ENCODE data around the gene MMP25.
"Not testable (repeated sequence)": the region's sequence is repeated elsewhere in the genome, so short reads cannot be mapped to it uniquely, and the experiment has no call there.

The MMP25 gene

DNA sequence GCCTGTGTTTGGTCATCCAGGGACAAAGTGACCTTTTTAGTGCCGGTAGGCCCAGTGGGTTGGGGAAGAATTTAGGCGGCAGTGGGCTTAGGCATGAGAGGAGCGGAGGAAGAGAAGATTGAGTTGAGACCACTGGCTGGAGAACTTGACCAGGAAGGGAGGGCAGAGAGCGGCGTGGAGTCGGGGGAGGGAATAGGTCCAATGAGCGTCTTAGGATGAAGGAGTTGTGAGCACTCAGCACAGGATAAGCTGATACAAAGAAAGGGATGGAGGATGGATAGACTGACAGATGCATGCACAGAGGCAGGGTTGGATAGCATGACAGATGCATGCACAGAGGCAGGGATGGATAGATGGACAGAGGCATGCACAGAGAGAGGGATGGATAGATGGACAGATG, 27.1 kb downstream of the MMP25 start:
- DNase-seq (ENCODE audit: low spot score) = no peak

DNA sequence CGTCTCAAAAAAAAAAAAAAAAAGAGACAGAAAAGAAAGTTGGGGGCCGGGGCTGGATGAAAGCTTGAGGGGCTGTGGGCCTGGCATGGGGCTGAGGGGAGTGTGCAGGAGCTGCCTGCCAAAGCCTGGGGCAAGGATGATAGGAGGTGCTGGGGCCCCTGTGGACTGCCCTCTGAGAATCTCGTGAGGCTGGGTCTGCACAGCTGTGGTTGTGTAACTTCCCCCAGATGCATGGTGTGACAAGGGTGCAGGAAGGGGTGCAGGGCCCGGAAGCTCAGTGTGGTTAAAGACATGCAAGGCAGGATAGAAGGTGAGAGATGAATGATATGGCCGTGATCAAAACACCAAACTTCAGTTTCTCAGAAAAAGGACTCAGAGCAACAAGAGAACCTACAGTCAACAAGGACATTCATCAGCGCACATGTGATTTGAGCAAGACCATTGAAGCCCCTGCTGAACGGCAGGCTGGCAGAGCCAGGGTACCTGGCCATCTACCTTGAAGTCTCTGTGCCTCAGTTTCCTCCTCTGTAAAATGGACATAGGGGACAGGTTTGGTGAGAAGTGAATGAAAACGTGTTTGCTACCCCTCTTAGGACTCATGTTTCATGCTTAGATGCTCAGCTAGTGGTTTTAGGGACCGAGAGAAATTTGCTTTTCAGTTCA, 28.6 kb downstream of the MMP25 start:
- no peak for DNase-seq (ENCODE audit: low spot score)

DNA sequence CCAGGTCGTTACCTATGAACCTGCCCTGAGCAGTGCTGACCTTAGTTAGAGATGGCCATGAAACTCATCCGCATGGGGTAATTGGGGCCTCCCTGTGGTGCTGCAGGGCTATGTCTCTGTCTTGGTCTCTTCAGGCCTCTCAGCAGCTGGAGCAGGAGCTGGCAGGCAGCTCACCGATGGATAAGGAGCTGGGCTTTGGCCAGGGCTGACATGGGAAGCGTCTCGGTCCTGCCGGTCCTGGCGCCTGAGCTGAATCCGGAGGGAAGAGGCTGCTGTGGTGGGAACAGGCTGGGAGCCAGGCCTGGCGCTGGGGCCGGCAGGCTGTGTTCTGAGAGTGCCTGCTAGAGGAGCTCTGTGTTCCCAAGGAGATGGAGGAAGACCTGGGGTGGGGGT, 29.2 kb downstream of the MMP25 start:
- no peak for DNase-seq (ENCODE audit: low spot score)

DNA sequence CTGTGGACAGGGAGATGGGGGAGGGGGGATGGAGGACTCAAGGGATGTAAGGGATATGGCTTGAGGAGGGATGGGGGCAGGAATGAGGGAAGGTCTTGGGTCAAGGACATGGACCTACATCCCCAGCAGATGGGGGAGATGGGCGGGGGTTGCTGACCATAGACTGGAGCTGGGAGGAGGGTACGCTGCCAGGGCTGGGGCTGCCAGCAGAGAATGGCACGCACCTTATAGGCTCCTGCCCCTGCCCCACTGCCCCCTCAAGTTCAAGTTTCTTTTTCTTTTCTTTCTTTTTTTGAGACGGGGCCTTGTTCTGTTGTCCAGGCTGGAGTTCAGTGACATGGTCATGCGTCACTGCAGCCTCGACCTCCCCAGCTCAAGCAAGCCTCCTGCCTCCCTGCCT, 29.6 kb downstream of the MMP25 start:
- not testable (repeated sequence) for DNase-seq (ENCODE audit: low spot score)

DNA sequence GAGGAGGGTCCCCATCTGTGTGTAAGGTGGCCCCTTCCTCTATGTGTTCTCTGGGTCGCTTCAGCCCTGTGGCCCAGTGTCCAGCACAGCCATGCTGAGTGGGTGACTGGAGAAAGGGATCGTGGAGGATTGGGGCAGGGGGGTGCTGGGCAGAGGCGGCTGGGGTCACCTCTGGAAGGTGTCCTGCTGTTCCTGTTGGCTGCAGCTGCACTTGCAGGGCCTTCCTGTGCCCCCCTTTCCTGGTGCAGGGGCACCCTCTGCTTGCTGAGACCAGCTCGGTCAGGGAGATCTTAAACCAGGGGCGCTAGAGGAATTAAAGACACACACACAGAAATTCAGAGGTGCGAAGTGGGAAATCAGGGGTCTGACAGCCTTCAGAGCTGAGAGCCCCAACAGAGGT, 30.2 kb downstream of the MMP25 start:
- DNase-seq (ENCODE audit: low spot score) = no peak

DNA sequence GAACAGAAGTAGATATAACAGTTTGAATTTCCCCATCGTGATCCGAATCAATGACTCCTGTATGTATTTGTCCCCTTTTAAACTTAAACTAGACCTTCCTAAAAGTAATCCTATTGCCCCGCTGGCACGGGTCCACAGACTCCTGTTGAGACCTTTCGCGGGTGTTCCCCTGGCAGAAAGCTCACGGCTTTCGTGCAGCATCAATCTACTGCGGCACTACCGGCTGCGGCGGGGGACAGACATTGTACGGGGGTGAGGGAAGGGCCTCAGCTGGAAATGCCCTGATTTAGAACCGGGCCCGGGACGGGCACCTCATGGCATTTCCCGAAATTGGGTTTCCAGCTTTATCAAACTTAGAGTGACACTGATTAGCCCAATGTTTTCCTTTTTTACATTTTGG, 33.7 kb downstream of the MMP25 start:
- DNase-seq (ENCODE audit: low spot score) = no peak

DNA sequence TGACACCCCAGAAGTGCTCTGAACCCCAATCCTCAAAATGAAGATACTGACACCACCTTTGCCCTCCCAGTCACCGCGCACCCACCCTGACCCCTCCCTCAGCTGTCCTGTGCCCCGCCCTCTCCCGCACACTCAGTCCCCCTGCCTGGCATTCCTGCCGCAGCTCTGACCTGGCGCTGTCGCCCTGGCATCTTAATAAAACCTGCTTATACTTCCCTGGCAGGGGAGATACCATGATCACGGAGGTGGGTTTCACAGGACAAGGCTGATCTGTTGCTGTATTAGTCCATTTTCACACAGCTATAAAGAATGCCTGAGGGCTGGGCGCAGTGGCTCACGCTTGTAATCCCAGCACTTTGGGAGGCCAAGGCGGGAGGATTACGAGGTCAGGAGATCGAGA, 35.6 kb downstream of the MMP25 start:
- DNase-seq (ENCODE audit: low spot score) = not testable (repeated sequence)

DNA sequence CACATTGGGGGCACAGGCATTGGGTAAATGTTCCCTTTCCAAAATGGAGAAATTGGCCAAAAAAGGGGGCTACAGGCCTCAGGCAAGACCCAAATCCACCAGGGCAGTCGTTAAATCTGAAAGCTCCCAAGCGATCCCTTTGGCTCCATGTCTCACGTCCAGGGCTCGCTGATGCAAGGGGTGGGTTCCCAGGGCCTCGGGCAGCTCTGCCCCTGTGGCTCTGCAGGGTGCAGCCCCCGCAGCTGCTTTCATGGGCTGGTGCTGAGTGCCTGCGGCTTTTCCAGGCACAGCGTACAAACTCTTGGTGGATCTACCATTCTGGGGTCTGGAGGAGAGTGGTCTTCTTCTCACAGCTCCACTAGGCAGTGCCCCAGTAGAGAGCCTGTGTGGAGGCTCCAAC, 37.0 kb downstream of the MMP25 start:
- DNase-seq (ENCODE audit: low spot score) = not testable (repeated sequence)

DNA sequence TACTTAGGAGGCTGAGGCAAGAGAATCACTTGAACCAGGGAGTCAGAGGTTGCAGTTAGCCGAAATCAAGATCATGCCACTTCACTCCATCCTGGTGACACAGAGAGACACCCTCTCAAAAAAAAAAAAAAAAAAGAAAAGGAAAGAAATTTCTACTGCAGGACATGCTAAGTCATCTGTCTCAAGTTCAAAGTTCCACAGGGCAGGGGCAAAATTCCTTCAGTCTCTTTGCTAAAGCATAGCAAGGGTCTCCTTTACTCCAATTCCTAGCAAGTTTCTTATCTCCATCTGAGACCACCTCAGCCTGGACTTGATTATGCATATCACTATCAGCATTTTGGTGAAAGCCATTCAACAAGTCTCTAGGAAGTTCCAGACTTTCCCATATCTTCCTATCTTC, 38.1 kb downstream of the MMP25 start:
- no peak for DNase-seq (ENCODE audit: low spot score)

DNA sequence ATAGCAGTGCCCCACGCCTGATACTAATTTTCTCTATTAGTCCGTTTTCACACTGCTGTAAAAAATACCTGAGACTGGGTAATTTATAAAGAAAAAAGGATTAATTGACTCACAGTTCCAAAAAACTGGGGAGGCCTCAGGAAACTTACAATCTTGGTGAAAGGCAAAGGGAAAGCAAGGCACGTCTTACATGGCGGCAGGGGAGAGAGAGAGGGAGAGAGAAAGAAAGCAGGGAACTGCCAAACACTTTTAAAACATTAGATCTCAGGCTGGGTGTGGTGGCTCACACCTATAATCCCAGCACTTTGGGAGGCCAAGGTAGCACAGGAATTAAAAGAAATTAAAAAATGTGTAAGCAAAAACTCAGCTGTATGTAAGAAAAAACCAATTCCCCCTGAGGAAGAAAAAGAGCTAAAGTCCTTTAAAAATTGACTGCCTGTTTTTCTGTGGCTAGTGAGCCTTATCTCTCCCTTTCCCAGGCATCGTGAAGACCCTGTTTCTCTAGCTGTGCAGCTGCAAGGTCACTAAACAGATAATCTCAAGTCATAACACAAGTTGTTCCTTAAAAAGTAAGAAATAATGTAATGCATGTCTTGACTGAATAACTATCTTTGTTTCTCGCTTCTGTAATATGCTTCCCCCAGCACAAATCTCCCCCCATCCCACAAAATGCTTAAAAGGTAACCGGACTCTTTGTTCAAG, 38.8 kb downstream of the MMP25 start:
- DNase-seq (ENCODE audit: low spot score) = no peak

DNA sequence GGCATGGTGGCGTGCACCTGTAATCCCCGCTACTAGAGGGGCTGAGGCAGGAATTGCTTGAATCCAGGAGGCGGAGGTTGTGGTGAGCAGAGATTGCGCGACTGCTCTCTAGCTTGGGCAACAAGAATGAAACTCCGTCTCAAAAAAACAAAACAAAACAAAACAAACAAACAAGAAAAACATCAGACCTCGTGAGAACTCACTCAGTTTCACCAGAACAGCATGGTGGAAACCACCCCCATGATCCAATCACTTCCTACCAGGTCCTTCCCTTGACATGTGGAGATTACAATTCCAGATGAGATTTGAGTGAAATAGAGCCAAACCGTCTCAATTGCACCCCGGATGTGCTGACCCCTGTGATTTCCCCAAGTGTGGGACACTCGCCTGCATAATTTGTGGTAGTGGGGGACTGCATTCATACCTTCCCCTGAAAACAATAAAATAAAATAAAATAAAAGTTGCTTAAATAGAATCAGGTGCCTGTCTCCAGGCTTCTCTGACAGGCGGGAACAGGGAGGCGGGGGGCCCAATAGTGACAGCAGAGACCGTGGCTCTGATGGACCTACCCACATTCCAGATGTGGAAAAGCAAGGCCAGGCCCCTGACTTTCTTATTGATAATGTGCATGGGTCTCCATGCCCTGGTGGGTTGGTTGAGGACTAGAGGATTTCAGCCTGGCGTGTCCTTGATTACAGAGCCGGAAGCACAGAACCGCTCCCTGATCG, 39.7 kb downstream of the MMP25 start:
- no peak for DNase-seq (ENCODE audit: low spot score)

DNA sequence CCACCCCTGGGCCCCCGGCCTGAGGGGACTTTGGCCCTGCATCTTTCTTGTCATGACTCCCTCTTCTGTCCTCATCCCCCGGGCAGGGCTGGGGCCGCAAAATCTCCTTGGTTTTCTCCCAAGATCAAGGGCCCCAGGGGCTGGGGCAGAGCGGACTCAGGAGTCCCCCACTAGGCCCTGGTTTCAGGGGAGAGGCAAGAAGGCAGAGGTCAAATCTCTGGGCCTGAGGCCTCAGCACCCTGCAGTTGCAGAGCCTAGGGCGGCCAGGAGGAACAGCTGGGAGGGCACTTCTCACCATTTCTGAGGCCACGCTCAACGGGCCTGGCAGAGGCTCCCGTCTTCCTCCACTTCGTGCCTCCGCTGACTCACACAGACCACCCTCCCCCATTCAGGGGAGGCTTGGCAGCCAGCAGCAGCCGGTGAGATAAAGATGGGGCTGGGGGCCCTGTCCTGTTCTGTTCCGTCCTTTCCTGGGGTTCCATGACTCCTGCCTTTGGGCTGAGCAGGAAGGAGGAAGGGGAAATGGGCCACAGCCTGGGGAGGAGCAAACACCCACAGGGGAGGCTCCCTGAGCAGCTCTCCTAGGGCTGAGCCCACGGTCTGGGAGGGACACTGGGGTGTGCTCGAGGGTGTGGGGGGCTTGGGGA, 40.4 kb downstream of the MMP25 start:
- DNase-seq (ENCODE audit: low spot score) = no peak

DNA sequence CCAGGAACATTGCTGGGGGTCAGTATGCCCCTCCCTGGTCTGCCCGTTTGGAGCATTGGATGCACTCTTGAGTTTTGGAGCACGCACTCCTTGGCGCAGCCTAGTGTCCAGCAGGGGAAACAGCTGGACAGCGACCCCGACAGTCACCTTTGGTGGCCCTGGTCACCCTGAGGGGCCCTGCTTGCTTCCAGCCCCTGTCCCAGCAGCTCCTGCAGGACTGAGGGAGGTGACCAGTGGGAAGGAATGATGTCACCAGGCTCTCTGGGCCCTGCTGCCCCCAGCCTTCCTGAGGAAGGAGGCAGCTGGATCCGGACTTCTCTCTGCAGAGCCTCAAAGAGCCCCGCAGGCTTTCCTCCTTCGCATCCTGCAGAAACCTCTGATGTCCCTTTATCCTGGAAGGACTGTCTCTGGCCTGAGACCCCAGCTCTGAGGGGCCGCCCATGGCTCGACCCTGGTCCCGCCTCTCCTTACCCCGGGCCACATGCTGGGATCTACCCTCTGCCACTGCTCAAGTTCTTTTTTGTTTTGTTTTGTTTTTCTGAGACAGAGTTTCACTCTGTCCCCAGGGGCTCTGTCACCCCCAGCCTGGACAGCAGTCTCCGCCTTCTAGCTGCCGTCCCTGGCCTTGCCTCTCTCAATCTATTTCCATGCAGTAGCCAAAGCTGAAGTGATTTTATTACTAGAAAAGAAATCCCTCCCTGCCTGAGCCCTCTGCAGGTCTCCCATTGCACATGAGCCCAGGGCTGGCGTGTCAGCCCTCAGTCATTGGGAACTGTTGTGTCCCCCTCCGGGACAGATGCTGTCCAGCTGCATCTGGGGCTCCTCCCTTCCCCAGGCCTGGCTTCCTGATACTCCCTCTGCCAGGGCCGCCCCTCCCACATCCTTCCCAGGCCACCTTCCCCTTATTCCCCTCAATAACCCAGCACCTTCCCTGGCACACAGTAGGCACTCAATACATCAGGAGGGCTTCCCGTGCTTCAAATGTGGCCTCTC, 41.2 kb downstream of the MMP25 start:
- DNase-seq (ENCODE audit: low spot score) = no peak

DNA sequence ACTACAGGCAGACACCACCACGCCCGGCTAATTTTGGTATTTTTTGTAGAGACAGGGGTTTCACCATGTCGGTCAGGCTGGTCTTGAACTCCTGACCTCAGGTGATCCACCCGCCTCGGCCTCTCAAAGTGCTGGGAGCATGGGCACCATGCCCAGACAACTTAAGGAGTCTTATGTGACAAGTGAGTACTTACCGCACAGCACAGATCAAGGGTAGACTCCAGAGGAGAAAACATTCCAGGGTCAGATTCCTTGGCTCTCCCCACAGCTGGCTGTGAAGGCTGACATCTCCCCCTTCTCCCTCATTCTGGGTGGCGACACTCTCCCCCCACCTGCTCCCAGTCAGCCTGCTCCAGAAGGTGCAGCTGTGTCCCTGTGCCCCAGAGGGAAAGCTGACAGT, 42.1 kb downstream of the MMP25 start:
- no peak for DNase-seq (ENCODE audit: low spot score)

DNA sequence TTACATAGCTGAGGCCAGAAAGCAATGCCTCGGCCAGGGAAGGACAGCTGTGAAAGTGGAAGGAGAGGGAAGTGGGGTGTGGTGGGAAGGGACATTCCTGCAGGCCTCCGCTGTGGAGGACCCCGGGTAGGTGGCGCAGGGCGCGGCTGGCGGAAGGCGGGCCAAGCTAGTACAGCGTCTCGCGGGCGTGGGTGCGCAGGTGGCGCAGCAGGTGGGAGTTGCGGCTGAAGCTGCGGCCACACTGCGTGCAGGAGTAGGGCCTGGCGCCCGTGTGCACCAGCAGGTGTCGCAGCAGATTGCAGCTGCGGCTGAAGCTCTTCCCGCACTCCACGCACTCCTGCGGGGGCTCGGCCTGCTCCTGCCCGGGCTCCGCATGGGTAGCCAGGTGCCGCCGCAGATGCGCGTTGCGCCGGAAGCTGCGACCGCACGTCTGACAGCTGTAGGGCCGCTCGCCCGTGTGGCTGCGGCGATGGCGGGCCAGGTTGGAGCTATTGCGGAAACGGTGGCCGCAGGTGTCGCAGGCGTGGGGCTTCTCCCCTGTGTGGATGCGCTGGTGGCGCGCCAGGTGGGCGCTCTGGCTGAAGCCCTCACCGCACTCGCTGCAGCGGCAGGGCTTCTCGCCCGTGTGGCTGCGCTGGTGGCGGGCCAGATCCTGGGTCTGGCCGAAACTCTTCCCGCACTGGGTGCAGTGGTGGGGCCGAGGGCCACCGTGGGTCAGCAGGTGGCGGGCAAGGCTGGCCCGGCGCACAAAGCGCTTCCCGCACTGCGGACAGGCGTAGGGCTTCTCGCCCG, 42.8 kb downstream of the MMP25 start:
- DNase-seq (ENCODE audit: low spot score) = no peak

DNA sequence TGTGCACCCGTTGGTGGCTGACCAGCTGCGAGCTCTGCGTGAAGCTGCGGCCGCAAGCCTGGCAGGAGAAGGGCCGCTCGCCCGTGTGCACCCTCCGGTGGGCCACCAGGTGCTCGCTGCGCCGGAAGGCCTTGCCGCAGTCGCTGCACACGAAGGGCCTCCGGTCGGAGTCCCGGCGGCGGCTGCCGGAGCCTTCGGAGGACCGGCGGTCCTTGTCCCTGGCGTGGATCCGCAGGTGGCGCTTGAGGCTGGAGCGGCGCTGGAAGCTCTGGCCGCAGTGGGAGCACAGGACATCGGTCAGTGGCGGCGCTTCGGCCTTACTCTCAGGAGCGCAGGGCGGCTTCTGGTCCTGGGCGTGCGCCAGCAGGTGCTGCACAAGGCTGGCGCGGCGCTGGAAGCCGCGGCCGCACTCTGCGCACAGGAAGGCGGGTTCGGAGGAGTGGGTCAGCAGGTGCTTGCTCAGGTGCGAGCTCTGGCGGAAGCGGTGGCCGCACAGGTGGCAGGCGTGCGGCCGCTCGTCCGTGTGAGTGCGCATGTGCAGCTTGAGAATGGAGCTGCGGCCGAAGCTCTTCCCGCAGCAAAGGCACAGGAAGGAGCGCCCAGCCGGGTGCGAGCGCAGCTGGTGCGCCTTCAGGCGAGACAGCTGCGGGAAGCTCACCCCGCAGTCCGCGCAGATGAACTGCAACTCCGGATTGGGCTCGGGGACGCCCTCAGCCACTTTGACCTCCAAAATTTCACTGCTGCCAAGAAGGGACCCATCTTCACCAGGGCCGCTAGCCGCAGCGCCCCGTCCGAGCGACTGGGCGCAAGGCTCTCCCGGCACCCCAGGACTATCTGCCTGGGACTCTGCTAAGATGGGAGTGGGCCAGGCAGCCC, 43.6 kb downstream of the MMP25 start:
- DNase-seq (ENCODE audit: low spot score) = no peak

DNA sequence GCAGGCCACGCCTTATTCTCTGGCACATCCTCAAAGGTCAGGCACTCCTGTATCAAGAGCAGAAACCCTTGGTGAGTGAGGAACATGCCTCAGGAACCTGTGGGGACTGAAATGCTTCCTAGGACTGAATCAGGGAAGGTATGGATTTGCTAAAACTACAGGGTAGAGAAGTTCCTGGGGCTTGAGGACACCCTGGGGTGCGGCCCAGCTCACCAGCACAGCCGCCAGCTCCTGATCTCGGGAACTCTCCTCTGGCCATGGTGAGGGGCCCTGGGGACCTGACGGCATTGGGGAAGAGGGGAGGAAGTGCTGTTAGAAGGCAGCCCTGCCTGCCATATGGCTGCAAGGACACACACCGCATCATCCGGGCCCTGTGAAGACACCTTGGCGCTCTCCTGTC, 45.2 kb downstream of the MMP25 start:
- DNase-seq (ENCODE audit: low spot score) = no peak

DNA sequence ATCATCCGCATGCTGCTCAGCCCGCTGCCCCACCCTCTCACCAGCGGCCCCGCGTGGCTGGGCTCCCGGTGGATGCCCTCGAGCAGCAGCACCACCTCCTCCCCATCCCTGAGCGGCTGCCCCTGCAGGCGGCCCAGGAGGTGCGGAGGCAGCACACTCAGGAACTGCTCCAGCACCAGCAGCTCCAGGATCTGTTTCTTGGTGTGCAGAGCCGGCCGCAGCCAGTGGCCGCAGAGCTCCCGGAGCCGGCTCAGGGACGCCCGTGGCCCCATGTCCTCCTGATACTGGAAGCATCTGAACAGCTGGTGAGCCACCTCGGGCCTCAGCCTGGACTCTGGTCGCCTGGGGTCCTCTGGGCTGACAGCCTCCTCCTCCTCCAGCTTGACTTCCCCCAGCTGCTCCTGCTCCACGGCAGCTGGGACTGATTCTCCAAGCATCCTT, 46.2 kb downstream of the MMP25 start:
- no peak for DNase-seq (ENCODE audit: low spot score)

DNA sequence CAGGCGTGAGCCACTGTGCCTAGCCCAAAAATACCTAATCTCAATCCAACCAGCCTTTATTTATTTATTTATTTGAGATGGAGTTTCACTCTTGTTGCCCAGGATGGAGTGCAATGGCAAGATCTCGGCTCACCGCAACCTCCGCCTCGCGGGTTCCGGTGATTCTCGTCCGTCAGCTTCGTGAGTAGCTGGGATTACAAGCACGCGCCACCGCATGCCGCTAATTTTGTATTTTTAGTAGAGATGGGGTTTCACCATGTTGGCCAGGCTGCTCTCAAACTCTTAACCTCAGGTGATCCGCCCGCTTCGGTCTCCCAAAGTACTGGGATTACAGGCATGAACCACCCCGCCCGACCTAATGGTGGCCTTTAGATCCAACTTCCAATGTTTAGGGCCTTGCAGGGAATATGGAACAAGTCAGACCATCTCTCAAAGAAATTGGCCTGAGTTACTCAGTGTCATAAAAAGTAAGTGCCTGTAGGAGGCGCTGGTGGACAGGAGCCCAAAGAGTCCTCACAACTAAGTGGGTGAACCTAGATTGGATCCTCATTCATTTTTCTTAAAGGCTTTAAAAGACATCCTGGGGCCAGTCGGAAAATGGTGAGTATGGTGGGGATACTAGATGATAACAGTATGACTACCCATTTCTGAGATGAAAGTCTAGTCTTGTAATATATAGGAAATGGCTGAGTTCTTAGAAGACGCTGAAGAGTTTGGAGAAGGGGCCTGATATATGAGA, 48.1 kb downstream of the MMP25 start:
- peak; percentile 56 for DNase-seq (ENCODE audit: low spot score)
